HUES64 (cell line): ENCODE data around the gene IRAG1.
A peak's percentile ranks its signal among the peaks of the same experiment; 100 is the strongest.
"Not testable (repeated sequence)": the region's sequence is repeated elsewhere in the genome, so short reads cannot be mapped to it uniquely, and the experiment has no call there.

Experiments
- H3K27ac ChIP-seq: 2 replicates; pipeline ENCODE4 v1.7.0; 2013; ENCODE audit warnings: low read depth, low read length, inconsistent platforms
- H3K27me3 ChIP-seq: 2 replicates; pipeline ENCODE4 v1.6.1; 2013; ENCODE audit warnings: mild to moderate bottlenecking, low read length; ENCODE audit not compliant: insufficient read depth
- H3K36me3 ChIP-seq: 2 replicates; pipeline ENCODE4 v1.6.1; 2013; ENCODE audit warnings: mild to moderate bottlenecking, low read length; ENCODE audit not compliant: insufficient read depth
- H3K4me1 ChIP-seq: 2 replicates; pipeline ENCODE4 v1.6.1; 2013; ENCODE audit warnings: mild to moderate bottlenecking, low read length, moderate library complexity; ENCODE audit not compliant: insufficient read depth
- H3K4me3 ChIP-seq: 2 replicates; pipeline ENCODE4 v1.5.1; 2013; ENCODE audit warnings: mild to moderate bottlenecking, low read length, moderate library complexity
- H3K9ac ChIP-seq: 2 replicates; pipeline ENCODE4 v1.6.1; 2013; ENCODE audit warnings: mild to moderate bottlenecking, low read depth, low read length
- H3K9me3 ChIP-seq: 2 replicates; pipeline ENCODE4 v1.6.1; 2013; ENCODE audit warnings: low read depth, low read length; ENCODE audit not compliant: insufficient read depth
- WGBS: fragments of 150-250, 120-280 bp; methylation state at CpG from one replicate; pipeline ENCODE4 v1.1.7; 2013; ENCODE audit warnings: missing lambda C conversion rate; 5-methylcytosine and 5-hydroxymethylcytosine counted together

Gene IRAG1

GRCh38 chr11:10697323-10697620 is 3.7 kb upstream of the IRAG1 start:
- H3K27ac ChIP-seq, result no peak overlapping the region
- WGBS, result 48% methylated on average over 2 of the region's 2 CpGs
- no peak overlapping the region for H3K9ac ChIP-seq
- no peaks in the 10 kb centered on the region for H3K4me1 ChIP-seq
- H3K4me3 ChIP-seq, result no peak overlapping the region
- H3K9me3 ChIP-seq, result peaks cover 2% of the 10 kb centered on the region; the same call in 1 of the 2 replicates
- no peaks in the 10 kb centered on the region for H3K27me3 ChIP-seq
- no peaks in the 10 kb centered on the region for H3K36me3 ChIP-seq

GRCh38 chr11:10696468-10697322 is 3.1 kb upstream of the IRAG1 start:
- Histone ChIP-seq H3K27me3 (no peaks in the 10 kb centered on the region), H3K4me3 (no peak overlapping the region), H3K4me1 (no peaks in the 10 kb centered on the region), H3K36me3 (no peaks in the 10 kb centered on the region), H3K27ac (no peak overlapping the region), H3K9ac (no peak overlapping the region), H3K9me3 (peaks cover 2% of the 10 kb centered on the region; the same call in 1 of the 2 replicates)
- WGBS, result 94% methylated on average over 9 of the region's 9 CpGs

- H3K9ac ChIP-seq, result no peak overlapping the region
- H3K27me3 ChIP-seq, result no peaks in the 10 kb centered on the region
- no peaks in the 10 kb centered on the region for H3K36me3 ChIP-seq
- peaks cover 2% of the 10 kb centered on the region; the same call in 1 of the 2 replicates for H3K9me3 ChIP-seq
- 90% methylated on average over 3 of the region's 3 CpGs for WGBS
- H3K27ac ChIP-seq, result no peak overlapping the region
- no peak overlapping the region for H3K4me3 ChIP-seq
- no peaks in the 10 kb centered on the region for H3K4me1 ChIP-seq
Measured at GRCh38 chr11:10695833-10696232, 2.3 kb upstream of the IRAG1 start.

- no peak overlapping the region for H3K4me3 ChIP-seq
- WGBS, result 90% methylated on average over 2 of the region's 4 CpGs
- no peak overlapping the region for H3K9ac ChIP-seq
Measured at GRCh38 chr11:10694486-10695239, 1.1 kb upstream of the IRAG1 start.

GRCh38 chr11:10692531-10693115 is 932 bp downstream of the IRAG1 start:
- Histone ChIP-seq H3K27me3 (no peaks in the 10 kb centered on the region), H3K9me3 (no peaks in the 10 kb centered on the region), H3K4me3 (no peak overlapping the region), H3K9ac (peak overlapping the region; percentile 25; the same call in 1 of the 2 replicates), H3K36me3 (no peaks in the 10 kb centered on the region), H3K27ac (peak overlapping the region; percentile 21; the same call in 1 of the 2 replicates), H3K4me1 (no peaks in the 10 kb centered on the region)
- 84% methylated on average over 7 of the region's 7 CpGs for WGBS

More at GRCh38 chr11:10694486-10695239, 1.1 kb upstream of the IRAG1 start:
- H3K9me3 ChIP-seq, result peaks cover 2% of the 10 kb centered on the region; the same call in 1 of the 2 replicates
- H3K36me3 ChIP-seq, result no peaks in the 10 kb centered on the region
- no peaks in the 10 kb centered on the region for H3K4me1 ChIP-seq
- H3K27me3 ChIP-seq, result no peaks in the 10 kb centered on the region
- H3K27ac ChIP-seq, result no peak overlapping the region

- 96% methylated on average over 2 of the region's 2 CpGs for WGBS
- no peak overlapping the region for H3K9ac ChIP-seq
- H3K4me3 ChIP-seq, result no peak overlapping the region
- no peaks in the 10 kb centered on the region for H3K9me3 ChIP-seq
- no peaks in the 10 kb centered on the region for H3K36me3 ChIP-seq
- no peak overlapping the region for H3K27ac ChIP-seq
- H3K4me1 ChIP-seq, result no peaks in the 10 kb centered on the region
- no peaks in the 10 kb centered on the region for H3K27me3 ChIP-seq
Measured at GRCh38 chr11:10688401-10688800, 5.2 kb downstream of the IRAG1 start.

- Histone ChIP-seq H3K27me3 (no peaks in the 10 kb centered on the region), H3K36me3 (no peaks in the 10 kb centered on the region), H3K27ac (no peak overlapping the region), H3K4me1 (no peaks in the 10 kb centered on the region), H3K9ac (no peak overlapping the region), H3K9me3 (no peaks in the 10 kb centered on the region), H3K4me3 (no peak overlapping the region)
- 84% methylated on average over 1 of the region's 1 CpG for WGBS
Measured at GRCh38 chr11:10686311-10686710, 7.2 kb downstream of the IRAG1 start.

- H3K27me3 ChIP-seq, result no peaks in the 10 kb centered on the region
- H3K36me3 ChIP-seq, result no peaks in the 10 kb centered on the region
- H3K4me3 ChIP-seq, result no peak overlapping the region
- WGBS, result 100% methylated on average over 1 of the region's 1 CpG
- no peaks in the 10 kb centered on the region for H3K9me3 ChIP-seq
- H3K4me1 ChIP-seq, result no peaks in the 10 kb centered on the region
- H3K27ac ChIP-seq, result no peak overlapping the region
- no peak overlapping the region for H3K9ac ChIP-seq
Measured at GRCh38 chr11:10683429-10683828, 10.1 kb downstream of the IRAG1 start.

- Histone ChIP-seq H3K9me3 (no peaks in the 10 kb centered on the region), H3K36me3 (no peaks in the 10 kb centered on the region), H3K27me3 (no peaks in the 10 kb centered on the region), H3K27ac (no peak overlapping the region), H3K9ac (no peak overlapping the region), H3K4me3 (no peak overlapping the region), H3K4me1 (no peaks in the 10 kb centered on the region)
- WGBS, result 93% methylated on average over 3 of the region's 3 CpGs
Measured at GRCh38 chr11:10680956-10681487, 12.5 kb downstream of the IRAG1 start.

- not testable (repeated sequence) for H3K4me1 ChIP-seq, H3K4me3 ChIP-seq, H3K27me3 ChIP-seq, H3K9me3 ChIP-seq, H3K9ac ChIP-seq, H3K36me3 ChIP-seq, H3K27ac ChIP-seq
- 92% methylated on average over 1 of the region's 1 CpG for WGBS
Measured at GRCh38 chr11:10680279-10680678, 13.3 kb downstream of the IRAG1 start.

- Histone ChIP-seq H3K4me1 (peaks cover 8% of the 10 kb centered on the region), H3K9ac (no peak overlapping the region), H3K27me3 (no peaks in the 10 kb centered on the region), H3K36me3 (no peaks in the 10 kb centered on the region), H3K9me3 (no peaks in the 10 kb centered on the region), H3K27ac (no peak overlapping the region), H3K4me3 (no peak overlapping the region)
- 74% methylated on average over 4 of the region's 4 CpGs for WGBS
Measured at GRCh38 chr11:10679644-10680043, 13.9 kb downstream of the IRAG1 start.
